HAP-1 (cell line): ENCODE results near the gene POLD1.
"Not testable (repeated sequence)": the region's sequence is repeated elsewhere in the genome, so short reads cannot be mapped to it uniquely, and the experiment has no call there.

Experiments
- DNase-seq, 2 experiments: peaks; one replicate each; pipeline ENCODE4 v3.0.0-alpha.2; 2016 to 2020; ENCODE audit warnings: low spot score in 2 of 2
- H3K27me3 ChIP-seq: fragments of 250-450 bp; sonication (Bioruptor Pico); 2 replicates; pipeline ENCODE4 v1.5.1; 2020; ENCODE audit warnings: low read depth, mild to moderate bottlenecking, moderate library complexity
- H3K36me3 ChIP-seq: fragments of 250-450 bp; sonication (Bioruptor Pico); replicated peaks from 2 replicates; pipeline ENCODE4 v1.5.1; 2020; ENCODE audit warnings: mild to moderate bottlenecking
- H3K4me1 ChIP-seq: fragments of 250-450 bp; sonication (Bioruptor Pico); 2 replicates; pipeline ENCODE4 v1.5.1; 2020; ENCODE audit warnings: mild to moderate bottlenecking
- H3K4me3 ChIP-seq: fragments of 250-450 bp; sonication (Bioruptor Pico); 2 replicates; pipeline ENCODE4 v1.5.1; 2020; ENCODE audit warnings: mild to moderate bottlenecking, moderate library complexity
- H3K9me3 ChIP-seq: fragments of 250-450 bp; sonication (Bioruptor Pico); 2 replicates; pipeline ENCODE4 v1.5.1; 2020; ENCODE audit warnings: mild to moderate bottlenecking, moderate library complexity
- in situ Hi-C: fragments of 300-500 bp; cut with MboI; formaldehyde crosslinking; loops from 3 replicates; pipeline ENCODE4 v1.14.3; 2020; ENCODE audit warnings: low sequenced_read_pairs, inconsistent platforms, mixed read lengths

Gene POLD1

GRCh38 chr19:50390952-50391351 is 6.8 kb downstream of the POLD1 start:
- H3K9me3 ChIP-seq, H3K4me1 ChIP-seq, H3K4me3 ChIP-seq, DNase-seq, in situ Hi-C loops, H3K27me3 ChIP-seq: not testable (repeated sequence)
- peaks cover 45% of the 10 kb centered on the region for H3K36me3 ChIP-seq

- no peaks in the 10 kb centered on the region; the same call in 1 of the 2 replicates for H3K9me3 ChIP-seq
- in situ Hi-C loops, result no loop called here
- DNase-seq, result no peak
- H3K36me3 ChIP-seq, result peaks cover 28% of the 10 kb centered on the region
- no peak overlapping the region for H3K4me3 ChIP-seq
- peaks cover 6% of the 10 kb centered on the region; the same call in 1 of the 2 replicates for H3K4me1 ChIP-seq
- H3K27me3 ChIP-seq, result no peaks in the 10 kb centered on the region
Observed at GRCh38 chr19:50392759-50393158, 8.6 kb downstream of the POLD1 start.

- Histone ChIP-seq H3K36me3 (peaks cover 21% of the 10 kb centered on the region), H3K4me1 (no peaks in the 10 kb centered on the region), H3K4me3 (no peak overlapping the region), H3K27me3 (no peaks in the 10 kb centered on the region), H3K9me3 (no peaks in the 10 kb centered on the region; the same call in 1 of the 2 replicates)
- in situ Hi-C loops, result no loop called here
- no peak for DNase-seq
Observed at GRCh38 chr19:50393589-50393988, 9.4 kb downstream of the POLD1 start.

- Histone ChIP-seq H3K36me3 (peaks cover 25% of the 10 kb centered on the region), H3K27me3 (no peaks in the 10 kb centered on the region), H3K9me3 (no peaks in the 10 kb centered on the region; the same call in 1 of the 2 replicates), H3K4me3 (no peak overlapping the region), H3K4me1 (no peaks in the 10 kb centered on the region)
- DNase-seq, result no peak
- in situ Hi-C loops, result no loop called here
Observed at GRCh38 chr19:50394017-50394416, 9.9 kb downstream of the POLD1 start.

- H3K36me3 ChIP-seq, result peaks cover 29% of the 10 kb centered on the region
- in situ Hi-C loops, result no loop called here
- no peak overlapping the region for H3K4me3 ChIP-seq
- no peaks in the 10 kb centered on the region for H3K4me1 ChIP-seq
- no peak for DNase-seq
- no peaks in the 10 kb centered on the region for H3K9me3 ChIP-seq
- H3K27me3 ChIP-seq, result no peaks in the 10 kb centered on the region
Observed at GRCh38 chr19:50398675-50399367, 14.7 kb downstream of the POLD1 start.

GRCh38 chr19:50399368-50399745 is 15.2 kb downstream of the POLD1 start:
- DNase-seq, result no peak
- no peak overlapping the region for H3K4me3 ChIP-seq
- H3K9me3 ChIP-seq, result no peaks in the 10 kb centered on the region
- H3K27me3 ChIP-seq, result no peaks in the 10 kb centered on the region
- in situ Hi-C loops, result no loop called here
- H3K36me3 ChIP-seq, result peaks cover 29% of the 10 kb centered on the region
- H3K4me1 ChIP-seq, result no peaks in the 10 kb centered on the region

- Histone ChIP-seq H3K9me3 (no peaks in the 10 kb centered on the region), H3K27me3 (no peaks in the 10 kb centered on the region), H3K36me3 (peaks cover 47% of the 10 kb centered on the region), H3K4me1 (no peaks in the 10 kb centered on the region), H3K4me3 (no peak overlapping the region)
- in situ Hi-C loops, result no loop called here
- DNase-seq, result no peak
Observed at GRCh38 chr19:50401605-50402450, 17.7 kb downstream of the POLD1 start.

- H3K9me3 ChIP-seq, result no peaks in the 10 kb centered on the region
- H3K4me1 ChIP-seq, result no peaks in the 10 kb centered on the region
- H3K27me3 ChIP-seq, result no peaks in the 10 kb centered on the region
- in situ Hi-C loops, result no loop called here
- DNase-seq, result no peak
- H3K36me3 ChIP-seq, result peaks cover 47% of the 10 kb centered on the region
- H3K4me3 ChIP-seq, result no peak overlapping the region
Observed at GRCh38 chr19:50402544-50403301, 18.6 kb downstream of the POLD1 start.

GRCh38 chr19:50406156-50406820 is 22.1 kb downstream of the POLD1 start:
- H3K4me3 ChIP-seq, result no peak overlapping the region
- H3K9me3 ChIP-seq, result no peaks in the 10 kb centered on the region
- DNase-seq, result no peak
- in situ Hi-C loops, result no loop called here
- no peaks in the 10 kb centered on the region for H3K27me3 ChIP-seq
- H3K4me1 ChIP-seq, result no peaks in the 10 kb centered on the region
- peaks cover 55% of the 10 kb centered on the region for H3K36me3 ChIP-seq

- no peak for DNase-seq
- no peaks in the 10 kb centered on the region for H3K4me1 ChIP-seq
- in situ Hi-C loops, result no loop called here
- H3K36me3 ChIP-seq, result peaks cover 55% of the 10 kb centered on the region
- no peaks in the 10 kb centered on the region for H3K9me3 ChIP-seq
- H3K27me3 ChIP-seq, result no peaks in the 10 kb centered on the region
- no peak overlapping the region for H3K4me3 ChIP-seq
Observed at GRCh38 chr19:50406829-50407228, 22.7 kb downstream of the POLD1 start.

- Histone ChIP-seq H3K4me3 (no peak overlapping the region), H3K9me3 (no peaks in the 10 kb centered on the region), H3K36me3 (peaks cover 52% of the 10 kb centered on the region), H3K27me3 (no peaks in the 10 kb centered on the region), H3K4me1 (no peaks in the 10 kb centered on the region)
- no peak for DNase-seq
- in situ Hi-C loops, result no loop called here
Observed at GRCh38 chr19:50409347-50409746, 25.2 kb downstream of the POLD1 start.

GRCh38 chr19:50410109-50410508 is 26.0 kb downstream of the POLD1 start:
- H3K27me3 ChIP-seq, result no peaks in the 10 kb centered on the region
- peaks cover 55% of the 10 kb centered on the region for H3K36me3 ChIP-seq
- in situ Hi-C loops, result no loop called here
- no peak overlapping the region for H3K4me3 ChIP-seq
- no peaks in the 10 kb centered on the region for H3K9me3 ChIP-seq
- DNase-seq, result no peak
- H3K4me1 ChIP-seq, result no peaks in the 10 kb centered on the region

- no peaks in the 10 kb centered on the region for H3K27me3 ChIP-seq
- in situ Hi-C loops, result no loop called here
- no peaks in the 10 kb centered on the region for H3K9me3 ChIP-seq
- no peak overlapping the region for H3K4me3 ChIP-seq
- H3K36me3 ChIP-seq, result peaks cover 43% of the 10 kb centered on the region
- H3K4me1 ChIP-seq, result no peaks in the 10 kb centered on the region
- no peak for DNase-seq
Observed at GRCh38 chr19:50412419-50412818, 28.3 kb downstream of the POLD1 start.
